ENCODE results near the gene DRAXIN.

GRCh38 chr1:11769274-11769673 lies 77.8 kb downstream of the DRAXIN start:
- TF ChIP-seq GATA1 (IDR thresholded peaks at IDR 0.05; ENCODE audit: low read depth, low read length): no peak
- TF ChIP-seq POLR2A (IDR thresholded peaks at IDR 0.05; ENCODE audit: low read length): no peak

Data from erythroblast (primary cell).